HFF-Myc (cell line): Measurements from ENCODE around the gene MLPH.

Experiments used
- DNase-seq: peaks from one replicate; pipeline ENCODE4 v3.0.0-alpha.2; 2011; ENCODE audit warnings: low read depth; ENCODE audit errors: extremely low read depth
- H3K4me3 ChIP-seq: replicated peaks from 2 replicates; pipeline ENCODE4 v1.5.1; 2011; ENCODE audit warnings: low read depth, mild to moderate bottlenecking, control low read depth, low read length
- CTCF ChIP-seq: IDR thresholded peaks from 2 replicates; pipeline ENCODE4 v1.5.1; 2012; ENCODE audit warnings: mild to moderate bottlenecking, low read depth, low read length, control low read depth; ENCODE audit errors: missing control alignments

MLPH gene

GRCh38 chr2:237514474-237515130, 27.6 kb downstream of the MLPH start:
- TF ChIP-seq CTCF = no peak
- no peak for DNase-seq
- no peak overlapping the region for H3K4me3 ChIP-seq

GRCh38 chr2:237515166-237515565, 28.1 kb downstream of the MLPH start:
- H3K4me3 ChIP-seq = no peak overlapping the region
- TF ChIP-seq CTCF = no peak
- DNase-seq = no peak

- no peak overlapping the region for H3K4me3 ChIP-seq
- TF ChIP-seq CTCF = no peak
- no peak for DNase-seq
Measured at GRCh38 chr2:237515621-237516275, 28.7 kb downstream of the MLPH start.

- DNase-seq = no peak
- no peak for TF ChIP-seq CTCF
- H3K4me3 ChIP-seq = no peak overlapping the region
Measured at GRCh38 chr2:237517163-237517562, 30.1 kb downstream of the MLPH start.

GRCh38 chr2:237517990-237518389, 30.9 kb downstream of the MLPH start:
- TF ChIP-seq CTCF = no peak

GRCh38 chr2:237519506-237520245, 32.6 kb downstream of the MLPH start:
- H3K4me3 ChIP-seq = no peak overlapping the region
- TF ChIP-seq CTCF = no peak
- no peak for DNase-seq

More at GRCh38 chr2:237517990-237518389, 30.9 kb downstream of the MLPH start:
- no peak overlapping the region for H3K4me3 ChIP-seq
- no peak for DNase-seq
